Endothelial cell of umbilical vein (primary cell): ENCODE data around the gene TPH2. TPM values are rescaled to one million over a fixed set of nuclear protein-coding genes. Genes with fewer than 3 reads are reported as not detected.

Source experiments
- BruUV-seq: library from RNA; stranded (reverse); fragments of 400-500 nt; replicated peaks from 2 replicates; lab custom pipeline; 2021; lab: Mats Ljungman, UMichigan
- CTCF ChIA-PET: fragments of 300-600, 350-600 bp; sonication (Branson Sonifier 250); formaldehyde crosslinking; loops from one replicate; lab custom pipeline; 2021; ENCODE audit warnings: antibody characterized with exemption, inconsistent platforms; lab: Charles Lee
- POLR2A ChIA-PET: fragments of 300-600, 350-600 bp; sonication (Branson Sonifier 250); formaldehyde crosslinking; loops from one replicate; lab custom pipeline; 2021; ENCODE audit warnings: antibody characterized with exemption, inconsistent platforms; lab: Charles Lee
- DNase-seq: peaks from one replicate; pipeline ENCODE4 v3.0.0-alpha.2; 2011; ENCODE audit warnings: low read depth, low spot score
- FAIRE-seq: peaks from 2 replicates; lab custom pipeline; 2011; peaks lifted over from hg19 to GRCh38; lab: Jason Lieb, UNC
- H2AFZ ChIP-seq: 2 replicates; pipeline ENCODE4 v1.6.0; 2012; ENCODE audit warnings: low read depth, low read length, control low read depth, inconsistent platforms
- H3K27ac ChIP-seq: 2 replicates; pipeline ENCODE4 v1.5.1; 2011; ENCODE audit warnings: low read depth, mild to moderate bottlenecking, control low read depth, low read length, moderate library complexity; ENCODE audit not compliant: insufficient read depth
- H3K27me3 ChIP-seq, 2 experiments: 2 replicates each; pipeline versions ENCODE4 v1.6.0 to v1.6.1; 2011; ENCODE audit warnings: low read length in 2 of 2, mixed read lengths in 1 of 2; ENCODE audit not compliant: control insufficient read depth in 2 of 2, insufficient read depth in 2 of 2
- H3K36me3 ChIP-seq, 2 experiments: 2 replicates in 1 of 2; 3 replicates in 1 of 2; pipeline ENCODE4 v1.5.1; 2011; ENCODE audit warnings: low read length in 2 of 2, mild to moderate bottlenecking in 1 of 2, moderate library complexity in 1 of 2; ENCODE audit not compliant: control insufficient read depth in 2 of 2, insufficient read depth in 2 of 2; ENCODE audit errors: extremely low read depth in 1 of 2
- H3K4me1 ChIP-seq: 3 replicates; pipeline ENCODE4 v1.5.1; 2011; ENCODE audit warnings: mild to moderate bottlenecking, low read length; ENCODE audit not compliant: control insufficient read depth, insufficient read depth; ENCODE audit errors: extremely low read depth
- H3K4me2 ChIP-seq: 2 replicates; pipeline ENCODE4 v1.6.1; 2011; ENCODE audit warnings: low read length, control low read depth, mixed read lengths; ENCODE audit not compliant: insufficient read depth
- H3K4me3 ChIP-seq, 3 experiments: fragments of 200-600 bp in 1 of 3; sonication (generic), shearing (Covaris generic) in 1 of 3; replicated peaks in 1 of 3; 2 replicates each; pipeline ENCODE4 v1.5.1; 2011 to 2016; ENCODE audit warnings: control low read depth in 3 of 3, low read length in 3 of 3, mild to moderate bottlenecking in 2 of 3, inconsistent platforms in 1 of 3, low read depth in 1 of 3, moderate library complexity in 1 of 3; ENCODE audit not compliant: insufficient read depth in 1 of 3
- H3K79me2 ChIP-seq: 2 replicates; pipeline ENCODE4 v1.6.0; 2012; ENCODE audit warnings: low read length, inconsistent platforms; ENCODE audit not compliant: control insufficient read depth, insufficient read depth
- H3K9ac ChIP-seq: replicated peaks from 2 replicates; pipeline ENCODE3; 2011; ENCODE audit warnings: low read length, control low read depth; ENCODE audit not compliant: insufficient read depth; ENCODE audit errors: extremely low read depth
- H3K9me1 ChIP-seq: replicated peaks from 3 replicates; pipeline ENCODE4 v1.6.0; 2011; ENCODE audit warnings: mild to moderate bottlenecking, low read length; ENCODE audit not compliant: control insufficient read depth, insufficient read depth; ENCODE audit errors: extremely low read depth
- H3K9me3 ChIP-seq: replicated peaks from 2 replicates; pipeline ENCODE4 v1.5.1; 2012; ENCODE audit warnings: low read length, inconsistent platforms; ENCODE audit not compliant: control insufficient read depth, insufficient read depth
- H4K20me1 ChIP-seq: replicated peaks from 2 replicates; pipeline ENCODE3; 2011; ENCODE audit warnings: mild to moderate bottlenecking, low read length; ENCODE audit not compliant: control insufficient read depth, insufficient read depth; ENCODE audit errors: extremely low read depth
- CTCF ChIP-seq, 2 donors: IDR thresholded peaks; 1 replicate in 1 of 2; 2 replicates in 1 of 2; pipeline ENCODE4 v1.5.1; 2011; ENCODE audit warnings: low read length in 2 of 2, mild to moderate bottlenecking in 2 of 2, moderate library complexity in 2 of 2, control low read depth in 1 of 2, inconsistent platforms in 1 of 2, low read depth in 1 of 2; ENCODE audit not compliant: insufficient read depth in 1 of 2; ENCODE audit errors: extremely low read depth in 1 of 2
- EZH2 ChIP-seq: IDR thresholded peaks from 2 replicates; pipeline ENCODE4 v1.6.1; 2012; ENCODE audit warnings: borderline replicate concordance, low read depth, mild to moderate bottlenecking, moderate library complexity, low read length, inconsistent platforms; ENCODE audit not compliant: severe bottlenecking
- FOS ChIP-seq: IDR thresholded peaks from 2 replicates; pipeline ENCODE4 v1.6.1; 2011; ENCODE audit warnings: mild to moderate bottlenecking, low read length, moderate library complexity, borderline replicate concordance; ENCODE audit not compliant: insufficient read depth
- GATA2 ChIP-seq: IDR thresholded peaks from 2 replicates; pipeline ENCODE4 v1.7.0; 2011; ENCODE audit warnings: low read depth, mild to moderate bottlenecking, moderate library complexity, mixed read lengths, low read length; ENCODE audit not compliant: insufficient read length, insufficient read depth
- JUN ChIP-seq: IDR thresholded peaks from 2 replicates; pipeline ENCODE4 v1.6.1; 2011; ENCODE audit warnings: borderline replicate concordance, low read depth; ENCODE audit not compliant: insufficient read length, insufficient read depth
- MAX ChIP-seq: IDR thresholded peaks from 2 replicates; pipeline ENCODE4 v1.6.1; 2011; ENCODE audit not compliant: insufficient read depth, insufficient read length
- MYC ChIP-seq: IDR thresholded peaks from one replicate; pipeline ENCODE4 v1.6.1; 2011; ENCODE audit warnings: mild to moderate bottlenecking, low read depth, low read length
- POLR2A ChIP-seq: IDR thresholded peaks from 2 replicates; pipeline ENCODE4 v1.6.1; 2012; ENCODE audit warnings: low read depth, mild to moderate bottlenecking, control low read depth, low read length
- POLR2AphosphoS5 ChIP-seq: IDR thresholded peaks from 2 replicates; pipeline ENCODE4 v1.6.1; 2012; ENCODE audit warnings: low read depth, mild to moderate bottlenecking, control low read depth, low read length, moderate library complexity; ENCODE audit not compliant: insufficient read depth
- dilution Hi-C: fragments of 300-500 bp; cut with MboI; formaldehyde crosslinking; loops from one replicate; pipeline ENCODE4 v1.15.0; 2019; ENCODE audit warnings: low sequenced_read_pairs; ENCODE audit not compliant: extremely low pct_ligation_motif_present
- intact Hi-C: fragments of 100-400 bp; cut with micrococcal nuclease; formaldehyde crosslinking; loops from one replicate; pipeline ENCODE4 v1.10.0; 2022
- polyA plus RNA-seq, 4 experiments: library from polyadenylated mRNA; depleted of rRNA in 3 of 4; stranded (reverse) in 3 of 4; unstranded in 1 of 4; fragments of >200 nt; gene quantifications; 2 replicates each; pipeline versions ENCODE4 v1.2.1 to v1.2.3, GENCODE V29; 2011 to 2012; ENCODE audit warnings: missing spikeins in 1 of 4
- total RNA-seq: library from RNA; stranded (reverse); gene quantifications from 2 replicates; pipeline ENCODE4 v1.2.3, GENCODE V29; 2021

Gene TPH2
- total and polyA plus RNA-seq, 2 donors (not counting 3 experiments of a cell fraction or from before 2014, with no cell fraction given), result not detected

DNA sequence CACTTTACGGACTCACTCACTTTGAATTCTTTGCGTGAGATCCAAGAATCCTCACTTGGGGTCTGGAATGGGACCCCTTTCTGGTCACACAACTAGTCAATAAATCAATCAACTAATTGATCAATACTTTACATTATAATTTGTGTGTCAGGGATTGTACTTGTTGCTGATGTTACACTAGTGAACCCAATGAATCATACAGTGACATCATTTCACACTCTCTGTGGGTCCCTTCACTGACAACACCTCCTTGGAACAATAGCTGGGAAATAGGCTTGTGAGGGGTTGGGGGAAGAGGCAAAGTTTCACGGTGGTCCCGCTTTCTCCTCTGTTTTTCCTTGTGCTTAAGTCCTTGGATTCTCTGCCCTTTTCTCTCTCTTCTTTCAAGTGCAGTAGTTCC, 35.0 kb downstream of the TPH2 start:
- Histone ChIP-seq H2AFZ (no peak overlapping the region), H3K9ac (no peak overlapping the region), H3K4me1 (no peaks in the 10 kb centered on the region), H3K27me3 (no peaks in the 10 kb centered on the region), H3K79me2 (no peaks in the 10 kb centered on the region), H3K36me3 (no peaks in the 10 kb centered on the region), H3K9me3 (no peaks in the 10 kb centered on the region), H3K4me2 (no peak overlapping the region), H3K4me3 (no peak overlapping the region), H3K27ac (no peak overlapping the region), H4K20me1 (no peaks in the 10 kb centered on the region), H3K9me1 (no peaks in the 10 kb centered on the region)
- intact Hi-C loops (no loop called here), dilution Hi-C loops (no loop called here)
- ChIA-PET POLR2A (no interaction called here), CTCF (no interaction called here)
- no peak for DNase-seq
- FAIRE-seq, result no peak
- TF ChIP-seq FOS (no peak), CTCF (IDR thresholded peaks at IDR 0.05; ENCODE audit: extremely low read depth in 1 of 2, insufficient read depth in 1 of 2, low read depth in 1 of 2, low read length in 2 of 2) (no peak), MYC (no peak), POLR2AphosphoS5 (no peak), GATA2 (no peak), MAX (no peak), POLR2A (no peak), EZH2 (no peak), JUN (no peak)
- BruUV-seq, result no TSS peak
